Mucosa of stomach (tissue), 1 donor: ENCODE results near the gene MLXIP.

Experiments
- H3K27me3 ChIP-seq: one replicate; pipeline ENCODE4 v1.7.0; 2013; ENCODE audit warnings: mild to moderate bottlenecking, low read length; ENCODE audit not compliant: control insufficient read depth, insufficient read depth
- H3K36me3 ChIP-seq: one replicate; pipeline ENCODE4 v1.7.0; 2013; ENCODE audit warnings: low read length; ENCODE audit not compliant: control insufficient read depth, insufficient read depth
- H3K4me1 ChIP-seq: one replicate; pipeline ENCODE4 v1.7.0; 2013; ENCODE audit warnings: mild to moderate bottlenecking, low read length; ENCODE audit not compliant: control insufficient read depth, insufficient read depth
- H3K4me3 ChIP-seq: one replicate; pipeline ENCODE4 v1.7.0; 2013; ENCODE audit warnings: low read length
- H3K9ac ChIP-seq: one replicate; pipeline ENCODE4 v1.7.0; 2013; ENCODE audit warnings: mild to moderate bottlenecking, low read length, moderate library complexity
- H3K9me3 ChIP-seq: one replicate; pipeline ENCODE4 v1.7.0; 2013; ENCODE audit warnings: mild to moderate bottlenecking, low read length, moderate library complexity; ENCODE audit not compliant: control insufficient read depth
- donor health status: Pancreatic carcinoma.

MLXIP gene

DNA sequence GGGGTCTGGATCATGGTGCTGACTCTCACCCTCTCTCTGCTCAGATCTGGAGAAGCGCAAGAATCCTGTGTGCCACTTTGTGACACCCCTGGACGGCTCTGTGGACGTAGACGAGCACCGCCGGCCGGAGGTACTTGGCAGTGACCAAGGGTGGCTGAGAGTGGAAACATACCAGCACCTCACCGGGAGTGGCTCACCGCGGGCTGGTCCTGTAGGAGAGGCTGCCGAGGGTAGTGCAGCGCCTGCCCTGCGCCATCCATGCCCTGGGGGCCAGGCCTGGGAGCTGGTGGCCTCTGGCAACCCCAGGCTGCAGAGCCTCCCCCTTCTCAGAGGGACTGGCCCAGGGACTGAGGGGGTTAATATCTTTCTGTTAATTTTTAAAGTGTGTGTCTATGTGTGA lies 49.3 kb downstream of the MLXIP start:
- peaks cover 22% of the 10 kb centered on the region for H3K4me1 ChIP-seq
- H3K9me3 ChIP-seq = no peaks in the 10 kb centered on the region
- peaks cover 33% of the 10 kb centered on the region for H3K36me3 ChIP-seq
- no peaks in the 10 kb centered on the region for H3K27me3 ChIP-seq
- H3K4me3 ChIP-seq = no peak overlapping the region
- no peak overlapping the region for H3K9ac ChIP-seq

DNA sequence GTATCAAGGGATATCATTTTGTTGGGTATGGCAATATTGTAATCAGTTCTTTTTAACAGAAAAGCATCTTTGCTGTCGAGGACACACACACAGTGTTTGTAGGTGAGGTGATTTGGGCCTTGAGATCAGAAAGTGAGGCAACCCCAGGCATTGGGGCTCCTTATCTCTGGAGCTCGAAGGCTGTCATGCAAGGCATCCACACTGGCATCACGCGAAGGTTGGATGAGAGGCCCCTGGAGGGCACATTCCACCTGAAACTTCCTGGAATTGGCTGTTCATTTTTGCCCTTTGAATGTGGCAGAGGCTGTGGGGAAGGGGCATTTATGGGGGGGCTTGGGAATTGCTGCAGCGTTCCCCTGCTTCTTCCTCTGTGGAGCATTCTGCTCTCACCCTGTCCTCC lies 49.9 kb downstream of the MLXIP start:
- no peaks in the 10 kb centered on the region for H3K27me3 ChIP-seq
- H3K9ac ChIP-seq = no peak overlapping the region
- H3K4me3 ChIP-seq = no peak overlapping the region
- peaks cover 16% of the 10 kb centered on the region for H3K4me1 ChIP-seq
- no peaks in the 10 kb centered on the region for H3K9me3 ChIP-seq
- H3K36me3 ChIP-seq = peaks cover 37% of the 10 kb centered on the region

DNA sequence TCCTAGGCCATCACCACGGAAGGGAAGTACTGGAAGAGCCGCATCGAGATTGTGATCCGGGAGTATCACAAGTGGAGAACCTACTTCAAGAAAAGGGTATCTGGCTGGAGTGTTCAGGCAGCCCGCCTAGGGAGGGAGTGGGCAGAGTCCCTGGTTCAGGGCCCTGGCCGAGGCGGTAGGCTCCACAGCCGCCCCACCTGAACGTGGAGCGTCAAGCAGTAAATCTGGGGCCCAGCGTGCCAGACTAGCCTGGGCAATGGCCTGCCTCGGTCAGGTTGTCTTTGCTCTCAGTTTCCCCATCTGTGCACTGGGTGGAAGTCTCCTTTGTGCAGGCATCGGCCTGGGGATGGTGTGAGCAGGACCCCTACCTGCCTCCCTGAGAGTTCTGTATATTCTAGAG lies 50.6 kb downstream of the MLXIP start:
- Histone ChIP-seq H3K9me3 (no peaks in the 10 kb centered on the region), H3K4me1 (peaks cover 12% of the 10 kb centered on the region), H3K36me3 (peaks cover 37% of the 10 kb centered on the region), H3K4me3 (no peak overlapping the region), H3K9ac (no peak overlapping the region), H3K27me3 (no peaks in the 10 kb centered on the region)

DNA sequence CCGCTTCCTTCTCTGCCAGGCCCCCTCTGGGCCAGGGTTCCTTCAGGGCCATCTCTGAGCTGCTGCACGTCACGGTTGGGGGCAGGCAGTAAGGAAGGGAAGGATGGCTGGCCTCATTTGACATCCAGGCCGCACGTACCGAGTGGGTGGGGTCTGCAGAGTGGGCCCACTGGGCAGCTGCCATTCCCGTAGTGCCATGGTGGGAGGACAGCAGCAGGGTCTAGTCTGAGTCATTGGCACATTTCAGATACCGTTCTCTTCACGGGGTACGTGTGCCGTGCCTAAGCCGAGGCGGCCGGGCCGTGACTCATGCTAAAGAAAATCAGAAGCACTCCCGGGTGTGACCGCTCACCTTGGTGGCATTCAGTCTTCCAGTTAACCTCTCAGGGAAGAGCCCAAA lies 51.6 kb downstream of the MLXIP start:
- Histone ChIP-seq H3K9ac (no peak overlapping the region), H3K27me3 (no peaks in the 10 kb centered on the region), H3K4me3 (no peak overlapping the region), H3K36me3 (peaks cover 41% of the 10 kb centered on the region), H3K4me1 (peaks cover 12% of the 10 kb centered on the region), H3K9me3 (no peaks in the 10 kb centered on the region)

DNA sequence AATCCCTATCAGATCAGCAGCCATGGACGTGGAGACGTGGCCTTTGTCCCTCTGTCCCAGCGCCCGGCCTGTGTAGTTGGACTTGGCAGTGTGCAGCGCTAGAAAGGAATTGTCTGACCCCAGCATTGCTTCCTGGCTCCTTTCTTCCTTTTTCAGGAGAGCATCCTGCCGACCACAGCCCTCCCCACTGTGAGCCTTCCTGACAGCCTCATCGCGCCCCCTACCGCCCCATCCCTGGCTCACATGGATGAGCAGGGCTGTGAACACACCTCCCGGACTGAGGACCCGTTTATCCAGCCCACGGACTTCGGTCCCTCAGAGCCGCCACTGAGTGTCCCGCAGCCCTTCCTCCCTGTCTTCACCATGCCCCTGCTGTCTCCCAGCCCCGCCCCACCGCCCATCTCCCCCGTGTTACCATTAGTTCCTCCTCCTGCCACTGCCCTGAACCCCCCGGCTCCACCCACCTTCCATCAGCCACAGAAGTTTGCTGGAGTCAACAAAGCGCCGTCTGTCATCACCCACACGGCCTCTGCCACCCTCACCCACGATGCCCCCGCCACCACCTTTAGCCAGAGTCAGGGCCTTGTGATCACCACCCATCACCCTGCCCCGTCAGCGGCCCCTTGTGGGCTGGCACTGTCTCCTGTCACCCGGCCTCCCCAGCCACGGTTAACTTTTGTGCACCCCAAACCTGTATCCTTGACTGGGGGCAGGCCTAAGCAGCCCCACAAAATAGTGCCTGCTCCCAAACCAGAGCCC lies 54.8 kb downstream of the MLXIP start:
- Histone ChIP-seq H3K4me1 (peaks cover 3% of the 10 kb centered on the region), H3K9ac (no peak overlapping the region), H3K4me3 (no peak overlapping the region), H3K9me3 (no peaks in the 10 kb centered on the region), H3K36me3 (peaks cover 44% of the 10 kb centered on the region), H3K27me3 (no peaks in the 10 kb centered on the region)

DNA sequence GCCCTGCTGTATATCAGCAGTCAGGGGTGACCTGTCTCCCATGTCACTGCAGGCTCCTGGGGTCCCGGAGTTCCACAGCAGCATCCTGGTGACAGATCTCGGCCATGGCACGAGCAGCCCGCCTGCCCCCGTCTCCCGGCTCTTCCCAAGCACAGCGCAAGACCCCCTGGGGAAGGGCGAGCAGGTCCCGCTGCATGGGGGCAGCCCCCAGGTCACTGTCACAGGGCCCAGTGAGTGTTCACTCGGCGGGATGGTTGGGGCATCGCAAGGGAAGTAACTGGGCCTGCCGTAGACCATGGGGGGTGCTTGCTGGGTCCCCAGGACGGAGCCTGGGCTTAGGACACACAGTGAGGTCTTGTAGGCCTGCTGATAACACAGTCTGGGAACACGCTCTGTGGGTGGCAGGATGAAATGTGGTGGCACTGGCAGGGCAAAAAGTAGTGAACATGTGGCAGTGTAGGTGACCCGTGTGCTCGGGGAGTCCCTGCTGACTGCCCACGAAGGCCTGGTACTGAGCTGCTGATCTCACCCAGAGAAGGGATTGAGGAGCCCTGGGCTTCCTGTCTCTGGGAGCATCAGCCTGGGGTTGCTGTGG lies 57.0 kb downstream of the MLXIP start:
- no peaks in the 10 kb centered on the region for H3K9me3 ChIP-seq
- H3K4me1 ChIP-seq = peaks cover under 1% of the 10 kb centered on the region
- no peak overlapping the region for H3K4me3 ChIP-seq
- no peaks in the 10 kb centered on the region for H3K27me3 ChIP-seq
- no peak overlapping the region for H3K9ac ChIP-seq
- H3K36me3 ChIP-seq = peaks cover 36% of the 10 kb centered on the region

DNA sequence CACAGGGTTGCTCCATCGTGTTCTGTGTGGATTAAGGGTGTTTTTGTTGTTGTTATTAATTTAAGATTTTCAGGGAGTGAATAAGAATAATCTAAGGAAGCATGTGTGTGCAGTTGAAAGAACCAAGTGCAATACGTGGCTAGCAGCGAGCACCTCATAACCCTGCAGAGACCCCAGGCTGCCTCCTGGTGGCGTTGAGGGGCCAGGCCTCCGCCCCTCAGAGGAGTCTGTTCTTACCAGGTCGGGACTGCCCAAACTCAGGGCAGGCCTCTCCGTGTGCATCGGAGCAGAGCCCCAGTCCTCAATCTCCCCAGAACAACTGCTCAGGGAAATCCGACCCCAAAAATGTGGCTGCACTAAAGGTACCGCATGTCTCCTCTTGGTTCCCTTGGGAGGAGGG lies 58.7 kb downstream of the MLXIP start:
- Histone ChIP-seq H3K4me1 (no peaks in the 10 kb centered on the region), H3K36me3 (peaks cover 44% of the 10 kb centered on the region), H3K9ac (no peak overlapping the region), H3K27me3 (no peaks in the 10 kb centered on the region), H3K9me3 (no peaks in the 10 kb centered on the region), H3K4me3 (no peak overlapping the region)

DNA sequence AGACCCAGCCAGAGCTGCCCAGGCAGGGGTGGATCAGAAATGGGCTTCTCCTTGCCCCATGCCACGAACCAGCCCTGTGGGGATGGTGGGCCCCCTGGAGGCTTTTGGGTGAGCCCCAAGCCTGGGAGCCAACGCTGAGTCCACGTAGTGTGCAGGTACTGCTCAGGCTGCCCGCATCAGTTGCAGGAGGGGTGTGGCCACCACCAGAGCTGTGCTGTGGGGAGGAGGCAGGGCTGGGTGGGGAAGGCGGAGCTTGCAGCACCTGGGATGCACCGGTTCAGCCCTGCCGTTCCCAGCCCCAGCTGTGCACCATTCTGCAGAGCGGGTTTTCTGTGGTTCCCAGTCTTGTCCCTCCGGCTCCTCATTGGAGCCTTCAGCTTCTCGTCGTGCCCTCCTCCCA lies 59.1 kb downstream of the MLXIP start:
- Histone ChIP-seq H3K4me3 (no peak overlapping the region), H3K9ac (no peak overlapping the region), H3K27me3 (no peaks in the 10 kb centered on the region), H3K9me3 (no peaks in the 10 kb centered on the region), H3K4me1 (no peaks in the 10 kb centered on the region), H3K36me3 (peaks cover 45% of the 10 kb centered on the region)

DNA sequence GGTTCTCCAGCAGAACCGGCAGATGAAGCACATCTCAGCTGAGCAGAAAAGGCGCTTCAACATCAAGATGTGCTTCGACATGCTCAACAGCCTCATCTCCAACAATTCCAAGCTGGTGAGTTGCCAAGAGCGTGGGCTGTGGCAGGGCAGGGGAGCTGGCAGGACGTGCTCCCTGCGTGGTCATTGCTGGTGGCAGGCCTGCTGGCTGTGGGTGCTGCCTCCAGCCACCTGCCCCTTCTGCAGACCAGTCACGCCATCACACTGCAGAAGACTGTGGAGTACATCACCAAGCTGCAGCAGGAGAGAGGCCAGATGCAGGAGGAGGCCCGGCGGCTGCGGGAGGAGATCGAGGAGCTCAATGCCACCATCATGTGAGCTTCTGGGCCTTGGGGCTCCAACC lies 59.6 kb downstream of the MLXIP start:
- Histone ChIP-seq H3K36me3 (peaks cover 45% of the 10 kb centered on the region), H3K27me3 (no peaks in the 10 kb centered on the region), H3K4me1 (no peaks in the 10 kb centered on the region), H3K9me3 (no peaks in the 10 kb centered on the region), H3K9ac (no peak overlapping the region), H3K4me3 (no peak overlapping the region)

DNA sequence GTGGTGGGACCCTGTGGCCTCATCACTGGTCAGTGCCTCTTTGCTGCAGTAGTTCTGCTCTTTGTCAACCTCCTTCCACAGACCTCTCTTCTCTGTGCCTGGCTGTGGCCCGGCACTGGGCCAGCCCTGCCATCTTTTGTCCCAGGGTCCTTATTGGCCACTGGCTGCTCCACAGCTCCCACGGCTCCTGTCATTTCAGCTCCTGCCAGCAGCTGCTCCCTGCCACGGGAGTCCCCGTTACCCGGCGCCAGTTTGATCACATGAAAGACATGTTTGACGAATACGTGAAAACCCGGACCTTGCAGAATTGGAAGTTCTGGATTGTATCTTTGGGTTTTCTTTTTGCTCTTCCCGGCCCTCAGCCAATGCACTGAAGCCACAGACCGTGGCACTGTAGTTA lies 60.1 kb downstream of the MLXIP start:
- H3K36me3 ChIP-seq = peaks cover 49% of the 10 kb centered on the region
- no peak overlapping the region for H3K9ac ChIP-seq
- no peaks in the 10 kb centered on the region for H3K27me3 ChIP-seq
- no peaks in the 10 kb centered on the region for H3K4me1 ChIP-seq
- no peak overlapping the region for H3K4me3 ChIP-seq
- no peaks in the 10 kb centered on the region for H3K9me3 ChIP-seq

DNA sequence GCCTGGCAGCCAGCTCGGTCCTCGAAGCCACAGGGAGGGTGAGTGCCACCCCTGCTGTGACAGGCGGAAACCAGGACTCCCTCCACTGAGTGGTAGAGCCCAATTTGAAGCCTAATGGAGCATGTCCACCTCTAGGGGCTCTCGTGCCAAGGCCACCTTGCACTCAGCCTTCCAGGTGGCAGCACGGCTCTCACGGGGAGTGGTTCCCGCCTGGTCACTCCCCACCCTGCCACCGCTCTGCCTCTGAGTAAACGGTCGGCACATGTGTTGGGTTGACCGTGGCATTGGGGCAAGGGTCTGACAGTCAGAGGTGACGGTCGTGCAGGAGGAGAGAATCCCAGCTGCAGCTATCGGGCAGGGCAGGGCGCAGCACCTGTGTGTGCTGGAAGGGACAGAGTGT lies 60.7 kb downstream of the MLXIP start:
- peaks cover 51% of the 10 kb centered on the region for H3K36me3 ChIP-seq
- H3K4me3 ChIP-seq = no peak overlapping the region
- no peaks in the 10 kb centered on the region for H3K4me1 ChIP-seq
- no peaks in the 10 kb centered on the region for H3K9me3 ChIP-seq
- no peak overlapping the region for H3K9ac ChIP-seq
- H3K27me3 ChIP-seq = no peaks in the 10 kb centered on the region

DNA sequence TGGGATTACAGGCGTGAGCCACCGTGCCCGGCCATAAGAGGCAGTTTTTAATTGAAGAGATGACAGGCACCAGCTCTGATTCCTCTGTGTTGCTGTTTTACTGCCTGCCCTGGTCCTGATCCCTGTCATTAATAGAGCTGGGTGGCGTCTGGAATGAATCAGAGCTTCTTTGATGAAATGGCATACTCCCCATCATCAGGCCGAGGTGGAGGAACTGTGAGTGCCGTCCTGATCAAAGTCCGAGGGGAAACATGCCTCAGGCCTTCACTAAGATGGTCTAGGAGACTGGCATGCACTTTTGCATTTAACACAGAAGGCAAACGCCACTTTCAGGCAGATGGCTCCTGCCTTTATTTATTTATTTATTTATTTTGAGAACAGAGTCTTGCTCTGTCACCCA lies 61.4 kb downstream of the MLXIP start:
- H3K9me3 ChIP-seq = no peaks in the 10 kb centered on the region
- H3K36me3 ChIP-seq = peaks cover 50% of the 10 kb centered on the region
- no peak overlapping the region for H3K9ac ChIP-seq
- H3K27me3 ChIP-seq = no peaks in the 10 kb centered on the region
- H3K4me1 ChIP-seq = no peaks in the 10 kb centered on the region
- no peak overlapping the region for H3K4me3 ChIP-seq
